Activated T-cell treated with anti-CD3 and anti-CD28 coated beads, Interleukin-2, amount 50 U/mL, for 72 hours (primary cell): Measurements from ENCODE around the gene CDH19. TPM values are rescaled to one million over a fixed set of nuclear protein-coding genes. Genes with fewer than 3 reads are reported as not detected.

Experiments
- ATAC-seq, 2 donors: fragments of 150-1000 bp; cut with Tn5 transposase; replicated peaks in 1 of 2; 2 replicates each; pipeline ENCODE4 v1.10.0; 2021; ENCODE audit warnings: moderate library complexity in 2 of 2, mild to moderate bottlenecking in 1 of 2
- DNase-seq, 2 donors: peaks; one replicate each; pipeline ENCODE4 v3.0.0; 2021 to 2022; ENCODE audit warnings: mixed read lengths in 1 of 2
- H3K27ac Mint-ChIP-seq: one replicate; pipeline ENCODE4 v1.8.0; 2022; ENCODE audit warnings: mild to moderate bottlenecking, moderate library complexity, mixed read lengths
- H3K27me3 Mint-ChIP-seq: one replicate; pipeline ENCODE4 v1.8.0; 2022; ENCODE audit warnings: low read depth, mixed read lengths
- H3K36me3 Mint-ChIP-seq, 2 donors: one replicate each; pipeline ENCODE4 v1.8.0; 2022; ENCODE audit warnings: mixed read lengths in 2 of 2, mild to moderate bottlenecking in 1 of 2; ENCODE audit not compliant: insufficient read depth in 2 of 2
- H3K4me1 Mint-ChIP-seq: one replicate; pipeline ENCODE4 v1.8.0; 2022; ENCODE audit warnings: low read depth, mixed read lengths
- H3K4me3 Mint-ChIP-seq, 2 donors: one replicate each; pipeline ENCODE4 v1.8.0; 2022; ENCODE audit warnings: mild to moderate bottlenecking in 2 of 2, mixed read lengths in 2 of 2, moderate library complexity in 2 of 2
- H3K9me3 Mint-ChIP-seq, 2 donors: one replicate each; pipeline ENCODE4 v1.8.0; 2022; ENCODE audit warnings: mixed read lengths in 2 of 2
- total RNA-seq, 2 donors: library from RNA; stranded (reverse); gene quantifications; one replicate each; pipeline ENCODE4 v1.2.3, GENCODE V29; 2022

CDH19 gene
- total RNA-seq, 2 donors from 2014 or later: not detected

DNA sequence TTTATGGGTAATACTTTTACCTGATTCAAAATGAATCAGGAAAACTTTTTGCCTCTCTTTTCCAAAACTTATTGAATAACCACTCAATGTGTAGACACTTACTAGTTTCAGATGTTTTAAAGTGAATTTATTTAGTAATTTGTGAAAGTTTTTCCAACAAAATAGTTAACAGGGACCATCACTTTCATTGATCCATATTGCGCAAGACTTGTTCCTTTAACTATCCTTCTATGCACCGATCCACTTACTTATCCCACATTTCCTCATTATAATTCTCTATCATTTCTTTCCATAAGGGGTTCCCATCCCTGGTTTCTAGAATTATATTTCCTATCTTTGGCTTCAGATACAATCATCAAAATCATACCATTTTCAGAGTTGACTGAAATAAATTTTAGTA is 48.3 kb downstream of the CDH19 start:
- Mint-ChIP-seq H3K4me1 (no peaks in the 10 kb centered on the region), H3K27me3 (no peaks in the 10 kb centered on the region), H3K9me3 (peaks cover 0 to 3% of the 10 kb centered on the region in 2 donors), H3K36me3 (no peaks in the 10 kb centered on the region), H3K4me3 (no peak overlapping the region), H3K27ac (no peak overlapping the region)
- ATAC-seq (no peak), DNase-seq (no peak)

DNA sequence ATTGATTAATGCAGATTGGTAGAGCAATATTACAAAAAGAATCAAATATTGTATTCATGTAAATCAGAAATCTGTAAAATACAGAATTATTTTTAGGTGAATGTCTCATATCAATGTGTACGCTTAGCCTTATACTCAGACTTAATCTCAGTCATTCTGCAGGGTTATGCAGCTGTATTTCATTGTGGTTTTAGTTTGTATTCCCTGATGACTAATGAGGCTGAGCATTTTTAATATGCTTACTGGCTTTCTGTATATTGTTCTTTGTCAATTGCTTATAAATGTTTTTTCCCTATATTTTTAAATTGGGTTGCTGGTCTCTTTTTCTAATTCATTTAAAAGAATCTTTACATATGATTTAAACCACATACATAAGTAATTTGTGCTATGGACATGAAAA is 50.1 kb downstream of the CDH19 start:
- H3K27ac Mint-ChIP-seq: no peak overlapping the region
- DNase-seq: no peak
- H3K27me3 Mint-ChIP-seq: no peaks in the 10 kb centered on the region
- no peaks in the 10 kb centered on the region for H3K36me3 Mint-ChIP-seq
- peaks cover 0 to 3% of the 10 kb centered on the region in 2 donors for H3K9me3 Mint-ChIP-seq
- H3K4me1 Mint-ChIP-seq: no peaks in the 10 kb centered on the region
- no peak for ATAC-seq
- H3K4me3 Mint-ChIP-seq: no peak overlapping the region

DNA sequence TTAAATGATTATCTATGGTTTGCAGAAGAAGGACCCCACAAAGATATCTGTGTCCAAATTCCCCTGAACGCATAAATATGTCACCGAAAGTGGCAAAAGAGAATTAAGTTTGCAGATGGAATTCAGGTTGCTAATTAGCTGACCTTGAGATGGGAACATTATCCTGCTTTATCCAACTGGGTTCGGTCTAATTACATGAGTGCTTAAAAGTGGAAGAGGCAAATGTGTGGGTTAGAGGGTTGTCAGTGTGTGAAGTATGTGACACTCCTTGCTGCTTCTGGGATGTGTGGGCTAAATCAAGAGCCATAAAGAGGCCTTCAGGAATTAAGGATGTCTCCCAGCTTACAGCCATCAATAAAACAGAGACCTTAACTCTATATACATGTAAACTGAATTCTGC is 53.5 kb downstream of the CDH19 start:
- Mint-ChIP-seq H3K9me3 (peaks cover 7 to 8% of the 10 kb centered on the region in 2 donors), H3K4me3 (no peak overlapping the region), H3K27me3 (no peaks in the 10 kb centered on the region), H3K4me1 (no peaks in the 10 kb centered on the region), H3K36me3 (no peaks in the 10 kb centered on the region), H3K27ac (no peak overlapping the region)
- DNase-seq: no peak
- no peak for ATAC-seq

- DNase-seq (no peak), ATAC-seq (no peak)
- Mint-ChIP-seq H3K4me1 (no peaks in the 10 kb centered on the region), H3K4me3 (no peak overlapping the region), H3K9me3 (peaks cover 7 to 8% of the 10 kb centered on the region in 2 donors), H3K27ac (no peak overlapping the region), H3K36me3 (no peaks in the 10 kb centered on the region), H3K27me3 (no peaks in the 10 kb centered on the region)
Measured at GRCh38 chr18:66548747-66549146, 55.1 kb downstream of the CDH19 start.

GRCh38 chr18:66534110-66534509 is 69.8 kb downstream of the CDH19 start:
- H3K27ac Mint-ChIP-seq: no peak overlapping the region
- peaks cover 2 to 3% of the 10 kb centered on the region in 2 donors for H3K9me3 Mint-ChIP-seq

GRCh38 chr18:66533693-66534092 is 70.2 kb downstream of the CDH19 start:
- ATAC-seq (no peak), DNase-seq (no peak)
- peaks cover 1 to 2% of the 10 kb centered on the region in 2 donors for H3K9me3 Mint-ChIP-seq
- no peaks in the 10 kb centered on the region for H3K4me1 Mint-ChIP-seq
- no peaks in the 10 kb centered on the region for H3K27me3 Mint-ChIP-seq
- H3K27ac Mint-ChIP-seq: no peak overlapping the region
- H3K36me3 Mint-ChIP-seq: no peaks in the 10 kb centered on the region
- H3K4me3 Mint-ChIP-seq: no peak overlapping the region

More at GRCh38 chr18:66534110-66534509, 69.8 kb downstream of the CDH19 start:
- no peaks in the 10 kb centered on the region for H3K27me3 Mint-ChIP-seq
- H3K36me3 Mint-ChIP-seq: no peaks in the 10 kb centered on the region
- H3K4me1 Mint-ChIP-seq: no peaks in the 10 kb centered on the region
- no peak for DNase-seq
- no peak overlapping the region for H3K4me3 Mint-ChIP-seq
- ATAC-seq: no peak

DNA sequence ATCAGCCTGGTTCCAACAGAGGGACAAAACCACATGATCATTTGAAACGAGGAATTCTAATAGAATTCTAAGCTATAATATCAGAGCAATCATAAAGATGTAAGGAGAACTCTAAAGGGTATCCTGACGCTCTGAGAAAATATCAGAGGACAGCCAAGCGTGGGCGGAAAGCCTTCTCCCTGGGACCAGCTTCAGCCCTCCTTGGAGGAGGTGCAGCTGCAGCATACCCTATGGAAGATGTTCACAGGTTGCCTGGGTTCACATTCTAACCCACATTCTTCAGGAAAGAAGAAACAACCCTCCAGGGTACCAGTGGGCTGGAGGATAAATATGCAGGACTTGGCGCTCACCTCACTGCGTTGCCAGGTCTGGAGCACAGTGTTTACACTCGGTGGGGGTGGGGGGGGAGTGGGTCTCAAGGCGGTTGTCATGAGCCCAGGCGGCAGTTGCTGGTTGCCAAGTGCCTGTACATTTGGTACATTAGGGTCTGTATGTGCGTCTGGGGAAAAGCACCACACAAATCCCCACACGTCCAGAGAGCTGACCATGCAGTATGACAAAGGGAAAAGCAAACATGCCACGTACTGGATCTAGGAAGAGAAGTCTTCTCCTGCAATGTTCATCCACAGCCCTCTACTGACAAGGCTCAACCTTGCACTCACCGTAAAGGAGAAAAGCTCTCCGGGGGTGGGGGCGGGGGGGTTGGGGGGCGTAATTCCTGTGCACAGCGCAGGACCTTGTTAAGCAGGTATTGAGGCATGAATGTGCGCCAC is 80.5 kb downstream of the CDH19 start:
- Mint-ChIP-seq H3K4me3 (no peak overlapping the region), H3K9me3 (peaks cover 2% of the 10 kb centered on the region in 2 donors), H3K36me3 (no peaks in the 10 kb centered on the region), H3K27me3 (no peaks in the 10 kb centered on the region), H3K27ac (no peak overlapping the region), H3K4me1 (no peaks in the 10 kb centered on the region)
- no peak for DNase-seq
- ATAC-seq: no peak

GRCh38 chr18:66513996-66514395 is 89.9 kb downstream of the CDH19 start:
- H3K9me3 Mint-ChIP-seq: peaks cover 3 to 4% of the 10 kb centered on the region in 2 donors
- no peaks in the 10 kb centered on the region for H3K4me1 Mint-ChIP-seq
- ATAC-seq: no peak
- no peaks in the 10 kb centered on the region for H3K27me3 Mint-ChIP-seq
- no peak for DNase-seq
- H3K27ac Mint-ChIP-seq: no peak overlapping the region
- no peaks in the 10 kb centered on the region for H3K36me3 Mint-ChIP-seq
- H3K4me3 Mint-ChIP-seq: no peak overlapping the region

DNA sequence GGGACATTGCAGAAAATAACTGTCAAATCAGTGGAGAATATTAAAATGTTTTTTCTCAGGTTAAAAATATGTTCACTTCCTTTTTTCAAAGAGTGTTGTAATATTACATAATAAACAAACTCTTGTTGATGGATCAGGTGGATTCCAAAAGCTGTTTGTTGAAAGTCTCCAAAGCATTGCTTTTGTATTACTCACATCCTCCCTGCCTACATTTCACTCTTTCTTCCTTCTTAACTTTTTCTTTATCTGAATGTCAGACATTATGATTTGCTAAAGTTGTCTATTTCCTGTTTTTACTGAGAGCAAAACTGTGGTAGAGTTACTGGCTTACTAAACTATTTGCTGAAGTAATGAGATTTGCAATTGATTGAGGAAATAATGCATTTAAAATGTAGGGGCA is 92.1 kb downstream of the CDH19 start:
- Mint-ChIP-seq H3K9me3 (peaks cover 2 to 5% of the 10 kb centered on the region in 2 donors), H3K27ac (no peak overlapping the region), H3K4me3 (no peak overlapping the region), H3K4me1 (no peaks in the 10 kb centered on the region), H3K27me3 (no peaks in the 10 kb centered on the region), H3K36me3 (no peaks in the 10 kb centered on the region)
- DNase-seq (no peak), ATAC-seq (no peak)

DNA sequence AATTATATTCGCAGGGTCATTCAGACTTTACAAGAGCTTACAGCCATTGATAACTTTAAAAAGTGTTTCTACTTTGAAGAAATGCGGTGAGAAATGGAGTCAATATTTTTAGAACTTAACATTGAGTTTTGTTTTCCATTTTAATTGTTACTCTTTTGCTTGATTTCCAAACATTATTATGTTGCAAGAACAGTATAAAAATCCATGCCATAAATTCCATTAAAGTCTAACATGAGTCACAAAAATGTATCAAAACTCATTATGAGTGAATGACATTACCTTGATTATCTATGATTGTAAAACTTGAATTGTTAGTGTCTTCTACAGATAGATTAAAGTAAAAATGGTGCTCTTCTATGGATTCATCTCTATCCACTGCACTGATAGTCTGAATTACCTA is 92.6 kb downstream of the CDH19 start:
- Mint-ChIP-seq H3K27me3 (no peaks in the 10 kb centered on the region), H3K4me3 (no peak overlapping the region), H3K27ac (no peak overlapping the region), H3K36me3 (no peaks in the 10 kb centered on the region), H3K4me1 (no peaks in the 10 kb centered on the region), H3K9me3 (peaks cover 2 to 5% of the 10 kb centered on the region in 2 donors)
- ATAC-seq (no peak), DNase-seq (no peak)

- Mint-ChIP-seq H3K27me3 (no peaks in the 10 kb centered on the region), H3K4me3 (no peak overlapping the region), H3K36me3 (no peaks in the 10 kb centered on the region), H3K9me3 (peaks cover 4 to 8% of the 10 kb centered on the region in 2 donors), H3K27ac (no peak overlapping the region), H3K4me1 (no peaks in the 10 kb centered on the region)
- no peak for DNase-seq
- no peak for ATAC-seq
Measured at GRCh38 chr18:66510357-66511045, 93.4 kb downstream of the CDH19 start.

- no peak for ATAC-seq
- H3K27ac Mint-ChIP-seq: no peak overlapping the region
- H3K4me1 Mint-ChIP-seq: no peaks in the 10 kb centered on the region
- no peaks in the 10 kb centered on the region for H3K36me3 Mint-ChIP-seq
- H3K9me3 Mint-ChIP-seq: peaks cover 4 to 8% of the 10 kb centered on the region in 2 donors
- H3K27me3 Mint-ChIP-seq: no peaks in the 10 kb centered on the region
- no peak overlapping the region for H3K4me3 Mint-ChIP-seq
- no peak for DNase-seq
Measured at GRCh38 chr18:66508937-66509336, 95.0 kb downstream of the CDH19 start.

GRCh38 chr18:66506178-66506577 is 97.7 kb downstream of the CDH19 start:
- Mint-ChIP-seq H3K27ac (no peak overlapping the region), H3K36me3 (no peaks in the 10 kb centered on the region), H3K9me3 (peaks cover 2 to 10% of the 10 kb centered on the region in 2 donors), H3K27me3 (no peaks in the 10 kb centered on the region), H3K4me1 (no peaks in the 10 kb centered on the region), H3K4me3 (no peak overlapping the region)
- DNase-seq (no peak), ATAC-seq (no peak)
